GM18505 (cell line): ENCODE measurements around the gene ZNF608.

Experiments
- ATAC-seq: cut with Tn5 transposase; IDR thresholded peaks from one replicate; pipeline ENCODE4 v1.9.1; 2021; ENCODE audit not compliant: unreplicated experiment
- POLR2A ChIP-seq: IDR thresholded peaks from 4 replicates; pipeline ENCODE4 v1.6.1; 2011; ENCODE audit warnings: borderline replicate concordance; ENCODE audit not compliant: insufficient read depth, insufficient read length; ENCODE audit errors: extremely low read depth

Gene ZNF608

GRCh38 chr5:124745928-124746915 lies at the start of gene ZNF608:
ZNF608 (minus strand) TSS chr5:124746639; CDS start chr5:124744989, 1,650 bp downstream.
- peak; percentile 24 for TF ChIP-seq POLR2A
- no peak for ATAC-seq

- peak; percentile 48 for ATAC-seq
- TF ChIP-seq POLR2A, result no peak
Measured at GRCh38 chr5:124795829-124796228, 49.4 kb upstream of the ZNF608 start.

- no peak for TF ChIP-seq POLR2A
- no peak for ATAC-seq
Measured at GRCh38 chr5:124790895-124791732, 44.7 kb upstream of the ZNF608 start.

GRCh38 chr5:124790301-124790894 lies 44.0 kb upstream of the ZNF608 start:
- ATAC-seq, result no peak
- no peak for TF ChIP-seq POLR2A

- ATAC-seq, result no peak
- TF ChIP-seq POLR2A, result no peak
Measured at GRCh38 chr5:124789104-124789605, 42.7 kb upstream of the ZNF608 start.

- no peak for ATAC-seq
- no peak for TF ChIP-seq POLR2A
Measured at GRCh38 chr5:124783794-124784193, 37.4 kb upstream of the ZNF608 start.

- TF ChIP-seq POLR2A, result no peak
- no peak for ATAC-seq
Measured at GRCh38 chr5:124783285-124783684, 36.8 kb upstream of the ZNF608 start.

- no peak for TF ChIP-seq POLR2A
- no peak for ATAC-seq
Measured at GRCh38 chr5:124782262-124782661, 35.8 kb upstream of the ZNF608 start.

GRCh38 chr5:124780011-124780410 lies 33.6 kb upstream of the ZNF608 start:
- TF ChIP-seq POLR2A, result no peak
- ATAC-seq, result no peak

GRCh38 chr5:124773315-124774311 lies 27.2 kb upstream of the ZNF608 start:
- no peak for ATAC-seq

GRCh38 chr5:124772457-124773200 lies 26.2 kb upstream of the ZNF608 start:
- ATAC-seq, result no peak
- no peak for TF ChIP-seq POLR2A

More at GRCh38 chr5:124773315-124774311, 27.2 kb upstream of the ZNF608 start:
- TF ChIP-seq POLR2A, result no peak
